ENCODE data around the gene COL8A2.

COL8A2 gene

GRCh38 chr1:36157973-36158826 lies 33.2 kb upstream of the COL8A2 start:
- DNase-seq: peak in 2 of 10 donors; percentile 1 to 70
- intact Hi-C loops (cut with DNase I): loop anchor here (10.0 kb wide), 1 partner anchor 207 kb away; no protein-coding TSS in a partner anchor

DNA sequence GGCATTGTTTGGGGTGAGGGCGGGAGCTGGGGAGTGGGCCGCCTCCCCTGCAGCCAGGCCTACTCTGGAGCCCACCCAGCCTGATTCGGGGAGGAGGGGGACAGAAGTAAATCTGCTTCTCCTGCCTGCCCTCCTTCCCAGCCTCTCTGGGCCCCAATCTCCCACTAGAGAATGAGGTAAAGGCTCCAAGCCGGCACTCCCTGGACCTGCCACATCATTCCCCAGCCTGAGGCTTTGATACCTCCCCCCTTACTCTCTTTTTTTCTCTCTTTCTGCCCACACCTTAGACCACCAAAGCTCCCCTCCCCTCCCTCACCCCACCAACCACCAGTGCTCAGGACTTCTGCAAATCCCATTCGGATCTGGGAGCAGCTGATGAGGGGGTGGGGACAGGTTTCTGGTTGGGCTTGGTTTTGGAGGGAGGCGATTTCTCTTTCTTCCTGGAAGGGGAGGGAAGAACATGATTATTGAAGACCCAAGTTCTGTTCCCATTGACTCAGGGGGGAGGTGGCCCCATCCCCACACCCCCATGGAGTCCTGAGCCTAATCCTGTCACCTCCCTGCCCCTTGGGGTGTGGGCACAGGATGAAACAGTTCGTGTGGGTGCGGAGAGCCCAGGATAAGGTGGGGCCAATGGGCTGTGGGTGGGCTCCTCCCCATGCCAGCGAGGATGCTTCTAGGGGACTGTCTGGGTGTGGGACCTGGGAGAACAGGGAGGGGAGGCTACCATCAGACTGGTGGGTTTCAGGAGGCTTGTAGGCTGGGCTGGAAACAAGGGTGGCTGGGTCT lies 32.3 kb upstream of the COL8A2 start:
- peak in 2 of 10 donors; percentile 73 to 88 for DNase-seq
- intact Hi-C loops (cut with DNase I): loop anchor here (10.0 kb wide), 1 partner anchor 207 kb away; no protein-coding TSS in a partner anchor

DNA sequence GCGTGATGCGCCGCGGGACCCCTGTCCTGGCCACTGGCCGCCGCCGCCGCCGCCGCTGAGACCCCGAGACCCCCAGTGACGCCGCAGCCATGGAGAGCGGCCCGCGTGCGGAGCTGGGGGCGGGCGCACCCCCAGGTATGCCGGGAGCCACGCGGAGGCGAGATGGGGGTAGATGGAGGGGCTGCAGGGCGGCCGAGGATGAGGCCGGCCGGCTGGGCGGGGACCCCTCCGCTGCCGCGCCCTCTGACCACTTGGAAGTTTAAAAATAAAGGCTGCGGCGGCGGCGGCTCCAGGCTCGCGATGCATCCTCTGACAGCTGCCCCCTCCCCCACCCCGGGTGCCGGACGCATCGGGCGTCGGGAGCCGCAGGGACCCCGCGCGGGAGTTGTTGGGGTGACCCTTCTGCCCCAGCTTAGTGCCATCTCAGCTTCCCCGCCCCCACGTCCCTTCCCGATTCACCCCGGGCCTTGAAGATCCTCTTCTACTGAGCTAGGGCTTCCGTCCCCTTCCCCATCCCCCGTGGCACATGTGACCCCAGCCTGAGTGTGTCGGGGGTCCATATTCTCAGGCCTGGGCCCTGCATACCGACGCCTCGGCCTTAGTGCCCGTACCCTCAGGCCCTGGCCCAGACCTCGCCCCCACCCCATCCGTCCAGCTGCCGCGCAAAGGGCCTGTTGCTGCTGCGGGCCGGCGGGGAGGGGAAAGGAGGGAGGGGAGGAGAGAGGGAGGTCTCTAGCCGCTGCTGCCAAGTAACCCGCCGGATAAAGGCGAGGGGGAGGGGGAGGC lies 31.5 kb upstream of the COL8A2 start:
- DNase-seq: peak; percentile 72 to 97 (median 76)
- intact Hi-C loops (cut with DNase I): loop anchor here (10.0 kb wide), 1 partner anchor 208 kb away; no protein-coding TSS in a partner anchor

GRCh38 chr1:36155408-36156328 lies 30.6 kb upstream of the COL8A2 start, which contains the start of gene MAP7D1:
TSS of gene MAP7D1 (plus strand) at chr1:36156160. CDS start at chr1:36156418, 258 bp downstream.
- DNase-seq: peak; percentile 72 to 98 (median 88)
- intact Hi-C loops (cut with DNase I): loop anchor here (10.0 kb wide), 1 partner anchor 209 kb away; no protein-coding TSS in a partner anchor

DNA sequence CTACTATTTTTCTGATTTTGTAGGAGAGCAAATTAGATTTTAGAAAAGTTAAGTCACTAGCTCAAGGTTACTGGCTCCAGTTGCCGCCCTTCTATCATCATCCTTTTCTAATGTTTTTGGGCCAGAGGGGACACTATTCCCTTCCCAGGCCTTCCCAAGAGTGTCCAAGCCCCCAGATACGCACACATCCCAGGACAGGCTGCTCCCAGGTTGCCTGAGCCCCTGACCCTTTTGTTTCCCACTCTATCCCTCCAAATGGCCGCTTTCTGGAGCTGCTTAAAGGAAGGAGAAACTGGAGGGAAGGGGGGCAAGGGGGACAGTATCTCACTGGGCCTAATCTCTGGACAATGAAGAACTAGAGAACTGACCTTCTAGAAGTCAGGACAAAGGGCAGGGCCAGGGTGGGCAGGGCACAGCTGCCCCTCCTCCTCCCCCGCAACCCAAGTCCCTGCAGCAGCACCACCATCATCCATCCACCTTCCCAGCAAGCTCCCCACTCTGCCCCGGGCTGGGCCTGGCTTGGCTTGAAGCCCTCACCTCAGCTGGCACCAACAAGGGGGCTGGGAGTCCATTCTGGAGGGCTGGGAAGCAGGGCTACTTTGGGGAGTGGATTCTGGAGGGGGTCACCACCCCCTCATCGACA lies 29.9 kb upstream of the COL8A2 start:
- intact Hi-C loops (cut with DNase I): loop anchor here (10.0 kb wide), 1 partner anchor 210 kb away; no protein-coding TSS in a partner anchor
- peak in 2 of 10 donors; percentile 78 to 87 for DNase-seq

- intact Hi-C loops (cut with DNase I): loop anchor here (10.0 kb wide), 1 partner anchor 210 kb away; no protein-coding TSS in a partner anchor
- peak in 2 of 10 donors; percentile 23 to 60 for DNase-seq
These were observed 29.3 kb upstream of the COL8A2 start for GRCh38 chr1:36154335-36154734.

DNA sequence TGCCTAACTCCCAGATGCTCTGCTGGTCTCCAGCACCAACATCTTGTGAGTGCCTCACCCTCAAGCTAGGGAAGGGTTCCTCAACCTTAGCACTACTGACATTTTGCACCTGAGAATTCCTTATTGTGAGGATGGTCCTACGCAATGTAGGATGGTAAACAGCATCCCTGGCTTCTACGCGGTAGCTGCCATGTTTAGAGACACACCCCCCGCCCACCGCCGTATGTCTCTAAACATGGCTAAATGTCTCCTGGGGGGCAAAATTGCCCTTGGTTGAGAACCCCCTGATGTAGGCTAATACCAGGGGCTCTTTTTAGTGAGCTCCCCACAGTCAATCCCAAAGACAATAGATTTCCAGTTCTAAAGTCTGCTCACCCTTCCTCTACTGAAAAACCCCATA lies 28.5 kb upstream of the COL8A2 start:
- DNase-seq: peak in 2 of 10 donors; percentile 0 to 55
- intact Hi-C loops (cut with DNase I): loop anchor here (10.0 kb wide), 1 partner anchor 211 kb away; no protein-coding TSS in a partner anchor

DNA sequence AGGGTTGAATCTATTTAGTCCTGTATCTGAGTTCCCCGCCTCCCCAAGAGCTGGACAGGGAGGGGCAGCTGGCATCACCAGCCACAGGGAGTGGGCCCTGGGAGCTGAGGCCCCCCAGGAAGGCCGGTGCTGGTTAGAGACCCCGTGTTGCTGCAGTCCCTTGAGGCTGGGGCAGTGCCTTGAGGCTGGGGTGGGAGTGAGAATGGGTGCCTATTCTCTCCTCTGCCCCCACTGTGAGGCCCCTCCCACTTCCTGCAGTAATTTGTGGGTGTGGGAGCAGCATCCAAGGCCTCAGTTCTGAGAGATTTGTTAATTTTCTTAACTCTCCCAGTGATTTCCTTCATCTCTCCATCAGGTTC lies 26.8 kb upstream of the COL8A2 start:
- intact Hi-C loops (cut with DNase I): loop anchor here (10.0 kb wide), 1 partner anchor 213 kb away; no protein-coding TSS in a partner anchor
- peak in 1 of 10 donors; percentile 63 for DNase-seq

- no peak for DNase-seq
- intact Hi-C loops (cut with DNase I): loop anchor here (10.0 kb wide), 1 partner anchor 214 kb away; no protein-coding TSS in a partner anchor
These were observed 26.3 kb upstream of the COL8A2 start for GRCh38 chr1:36151134-36151844.

- DNase-seq: peak; percentile 63 to 98 (median 85)
- intact Hi-C loops (cut with DNase I): loop anchor here (10.0 kb wide), 1 partner anchor 214 kb away; no protein-coding TSS in a partner anchor
These were observed 25.5 kb upstream of the COL8A2 start for GRCh38 chr1:36150296-36151133.

- intact Hi-C loops (cut with DNase I): loop anchor here (1.0 to 10.0 kb wide), 4 partner anchors 38 to 215 kb away; partner anchors contain the start of gene THRAP3
- no peak for DNase-seq
These were observed 24.9 kb upstream of the COL8A2 start for GRCh38 chr1:36149973-36150295.

DNA sequence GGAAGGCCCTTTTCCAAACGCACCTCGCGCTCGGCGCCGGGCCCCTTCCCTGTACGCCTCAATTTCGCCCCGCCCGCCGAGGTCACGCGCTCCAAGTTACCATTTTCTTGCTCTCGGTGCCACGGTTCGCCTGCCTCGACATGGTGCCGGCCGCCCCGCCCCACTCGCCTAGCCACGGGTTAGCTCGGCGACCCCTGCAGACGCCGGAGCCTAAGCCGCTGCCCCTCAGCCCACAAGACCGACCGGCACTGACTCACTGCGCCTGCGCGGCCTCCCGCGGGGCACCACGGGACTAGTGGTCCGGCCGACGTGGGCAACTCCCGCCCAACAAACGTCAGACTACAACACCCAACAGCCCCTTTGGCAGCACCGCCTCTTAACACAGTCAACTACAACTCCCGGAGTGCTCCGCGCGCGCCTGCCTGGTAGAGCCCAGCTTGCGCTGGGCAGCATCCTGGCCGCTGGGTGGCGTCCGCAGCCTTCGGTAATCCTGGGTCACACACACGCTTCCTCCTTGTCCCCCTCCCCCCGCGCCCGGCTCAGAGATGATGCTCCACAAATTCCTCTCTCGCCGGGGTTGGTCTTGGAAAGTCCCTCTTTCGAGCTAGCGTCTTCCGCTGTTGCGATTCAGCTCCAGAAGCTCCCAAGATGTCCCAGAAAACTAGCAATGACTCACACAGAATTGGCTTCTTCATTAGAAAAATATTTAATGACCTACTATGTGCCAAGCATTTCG lies 24.4 kb upstream of the COL8A2 start, which contains the start of gene TRAPPC3:
TRAPPC3 (minus strand) TSS at position 250 of the 736 bp plus-strand sequence; CDS start at position 142, 108 bp downstream.
- intact Hi-C loops (cut with DNase I): loop anchor here (1.0 kb wide), 3 partner anchors 39 to 136 kb away; partner anchors contain the start of gene THRAP3
- peak; percentile 99 to 100 (median 100) for DNase-seq

DNA sequence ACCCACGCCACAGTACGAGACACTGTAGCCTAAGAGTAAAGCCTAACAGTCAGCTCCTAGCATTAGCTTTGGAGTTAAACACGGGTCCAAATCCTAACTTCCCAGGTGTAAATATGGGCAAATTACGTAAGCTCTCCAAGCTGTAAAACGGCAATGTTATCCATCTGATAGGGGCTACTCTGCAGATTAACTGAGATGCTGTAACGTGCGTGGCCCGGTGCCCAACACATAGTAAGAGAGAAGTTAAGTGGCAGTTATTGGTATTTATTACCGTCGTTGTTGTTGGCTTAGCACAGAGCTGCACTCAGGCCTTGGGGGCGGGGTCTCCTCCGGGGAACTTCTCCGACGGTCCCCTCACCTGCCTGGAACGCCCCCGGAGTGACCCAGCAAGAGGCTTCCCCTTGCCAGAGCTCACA lies 23.8 kb upstream of the COL8A2 start:
- intact Hi-C loops (cut with DNase I): loop anchor here (1.0 kb wide), 3 partner anchors 39 to 136 kb away; partner anchors contain the start of gene THRAP3
- DNase-seq: no peak

GRCh38 chr1:36144413-36144812 lies 19.4 kb upstream of the COL8A2 start:
- DNase-seq: no peak
- intact Hi-C loops (cut with DNase I): no loop called here

- intact Hi-C loops (cut with DNase I): no loop called here
- no peak for DNase-seq
These were observed 18.4 kb upstream of the COL8A2 start for GRCh38 chr1:36143424-36143823.

GRCh38 chr1:36142121-36142520 lies 17.1 kb upstream of the COL8A2 start:
- intact Hi-C loops (cut with DNase I): no loop called here
- DNase-seq: no peak
